Panc1 (cell line): ENCODE data around the gene KIF23.

Source experiments
- CTCF ChIP-seq: fragments of 450-650 bp; IDR thresholded peaks from 2 replicates; pipeline ENCODE4 v1.5.1; 2017; ENCODE audit warnings: mild to moderate bottlenecking
- POLR2AphosphoS5 ChIP-seq: IDR thresholded peaks from 2 replicates; pipeline ENCODE4 v1.6.1; 2012; ENCODE audit warnings: mild to moderate bottlenecking, low read depth, low read length, moderate library complexity
- REST ChIP-seq, 2 experiments: IDR thresholded peaks; 2 replicates each; pipeline ENCODE4 v1.6.1; 2011 to 2012; ENCODE audit warnings: low read depth in 2 of 2, control low read depth in 1 of 2, low read length in 1 of 2, mild to moderate bottlenecking in 1 of 2, moderate library complexity in 1 of 2; ENCODE audit not compliant: insufficient read depth in 1 of 2
- SIN3A ChIP-seq: IDR thresholded peaks from 2 replicates; pipeline ENCODE4 v1.6.1; 2012; ENCODE audit warnings: low read depth, mild to moderate bottlenecking, low read length, moderate library complexity, borderline replicate concordance; ENCODE audit not compliant: insufficient read depth

GRCh38 chr15:69466733-69467132 lies 52.6 kb downstream of the KIF23 start:
- TF ChIP-seq REST (IDR thresholded peaks at IDR 0.05; ENCODE audit: insufficient read depth in 1 of 2, low read depth in 2 of 2, low read length in 1 of 2) = no peak
- TF ChIP-seq CTCF = no peak
- TF ChIP-seq POLR2AphosphoS5 = no peak
- no peak for TF ChIP-seq SIN3A
